Activated CD4-positive, alpha-beta T cell treated with anti-CD3 and anti-CD28 coated beads, Interleukin-2, amount 50 U/mL, for 24 hours (primary cell): Measurements from ENCODE around the gene PTPRU.

Experiments
- DNase-seq, 2 donors: peaks; one replicate each; pipeline ENCODE4 v3.0.0-alpha.2; 2020; ENCODE audit warnings: low read depth in 1 of 2, low spot score in 1 of 2

PTPRU gene

DNA sequence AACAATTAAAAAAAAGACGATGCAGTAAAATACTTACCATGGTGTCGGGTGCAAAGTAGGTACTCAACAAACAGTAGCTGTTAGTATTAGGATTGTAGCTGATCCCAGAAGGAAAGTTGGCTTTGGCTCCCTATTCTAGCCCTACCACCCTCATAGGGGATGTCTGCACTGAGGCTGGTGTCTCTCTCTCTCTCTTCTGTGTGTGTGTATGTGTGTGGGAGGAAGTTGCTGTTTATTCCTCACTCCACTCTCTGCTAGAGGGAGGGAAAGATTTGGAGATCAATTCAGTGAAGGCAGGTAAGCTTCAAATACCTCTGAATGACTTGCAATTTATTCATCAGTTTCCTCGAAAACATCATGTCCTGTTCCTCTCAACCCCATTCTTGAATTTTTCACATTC lies 124.4 kb downstream of the PTPRU start:
- DNase-seq: no peak

GRCh38 chr1:29361686-29362085 lies 125.4 kb downstream of the PTPRU start:
- DNase-seq: no peak

- no peak for DNase-seq
These were observed 125.8 kb downstream of the PTPRU start for GRCh38 chr1:29362116-29362515.

GRCh38 chr1:29362764-29363163 lies 126.4 kb downstream of the PTPRU start:
- no peak for DNase-seq

- DNase-seq: no peak
These were observed 127.2 kb downstream of the PTPRU start for GRCh38 chr1:29363536-29363935.

- no peak for DNase-seq
These were observed 127.9 kb downstream of the PTPRU start for GRCh38 chr1:29364101-29364678.

- no peak for DNase-seq
These were observed 129.8 kb downstream of the PTPRU start for GRCh38 chr1:29365906-29366670.

DNA sequence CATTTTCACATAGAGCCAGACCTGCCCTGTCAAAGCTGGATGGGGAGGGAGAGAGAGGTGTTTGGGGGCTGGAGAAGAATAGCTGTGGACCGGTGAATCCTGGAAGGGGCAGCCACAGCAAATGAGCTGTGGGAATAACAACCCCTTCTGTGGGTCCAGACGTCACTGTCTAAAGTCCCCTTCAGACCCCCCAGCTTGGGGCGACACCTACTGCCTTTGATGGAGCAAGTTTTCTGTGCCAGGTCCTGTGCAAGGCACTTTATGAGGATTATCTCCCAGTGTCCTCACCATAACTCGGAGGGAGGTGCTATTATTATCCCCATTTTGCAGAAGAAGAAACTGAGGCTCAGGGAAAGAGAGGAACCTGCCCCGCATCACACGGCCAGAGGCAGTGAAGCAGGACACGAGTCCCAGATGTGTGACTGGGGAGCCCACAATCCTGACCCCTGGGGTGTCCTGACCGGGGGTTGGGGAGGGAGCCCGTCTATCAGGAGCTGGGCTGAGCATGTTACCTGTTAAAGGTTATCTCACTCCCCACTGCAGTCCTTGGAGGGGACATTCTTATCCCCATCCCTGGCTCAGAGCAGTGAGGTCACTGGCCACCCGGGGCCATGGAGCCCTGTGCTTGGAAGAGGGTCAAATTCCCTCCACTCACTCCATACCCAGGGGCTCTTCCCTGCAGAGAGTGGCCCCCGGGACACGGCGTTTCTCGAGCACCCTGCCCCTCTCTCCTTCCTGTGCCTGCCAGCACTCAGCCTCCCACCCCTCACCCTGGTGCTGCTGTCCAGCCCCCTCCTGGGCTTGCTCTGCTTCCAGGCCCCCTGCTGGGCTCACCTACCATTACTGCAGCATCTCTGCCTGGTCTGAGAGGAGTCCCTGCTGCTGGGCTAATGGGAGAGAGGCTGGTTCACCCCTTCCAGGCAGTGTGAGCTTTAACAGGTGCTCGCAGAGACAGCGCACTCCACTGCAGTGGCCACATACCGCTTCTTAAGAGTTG lies 132.9 kb downstream of the PTPRU start:
- no peak for DNase-seq

GRCh38 chr1:29370067-29370466 lies 133.7 kb downstream of the PTPRU start:
- no peak for DNase-seq

- DNase-seq: no peak
These were observed 135.0 kb downstream of the PTPRU start for GRCh38 chr1:29371332-29371731.

DNA sequence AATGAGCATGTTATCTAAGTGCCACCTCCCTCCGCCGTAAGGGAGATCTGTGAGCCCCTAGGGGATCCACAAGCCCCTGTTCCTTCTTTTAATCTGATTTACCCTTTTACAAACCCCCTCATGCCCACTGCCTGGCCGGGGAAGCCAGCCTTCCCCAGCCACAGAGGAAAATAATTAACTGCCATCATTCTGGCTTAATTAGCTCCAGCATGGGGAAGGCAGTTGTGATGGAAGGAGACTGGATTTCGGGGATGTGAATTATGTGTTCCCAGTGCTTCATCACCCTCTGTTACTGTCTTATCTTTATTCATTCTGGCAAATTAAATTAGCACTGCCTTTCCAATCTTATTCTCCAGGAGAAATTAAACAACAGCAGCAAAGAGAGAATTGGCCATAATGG lies 135.8 kb downstream of the PTPRU start:
- no peak for DNase-seq
